ENCODE measurements around the gene DYNLT1. TPM values are rescaled to one million over a fixed set of nuclear protein-coding genes. Genes with fewer than 3 reads are reported as not detected.

DYNLT1 gene
- total and polyA plus RNA-seq, 10 of the 15 experiments (the other 5 are each of a cell fraction or from before 2014, with no cell fraction given), result 33.6 to 298 (median 89.2) TPM

Small RNAs within 50 kb of the gene (microRNA-seq; reads per million reads assigned to microRNA genes)
- gene MIR7161, result not detected

Small RNAs within 50 kb of the gene (small RNA-seq; reads per million reads assigned to genes)
- not detected for gene MIR7161

Other genes starting within 250 kb of the DYNLT1 start
- gene TMEM181, start 84.7 kb downstream of the DYNLT1 start, total RNA-seq (2014; rRNA removed), result 5.2 and 5.5 TPM in 2 replicates
- 5.8 and 5.9 TPM in 2 replicates for gene TMEM181, start 84.7 kb downstream of the DYNLT1 start, total RNA-seq (2014; rRNA removed; fragmentation: Illumina TruSeq; extraction: Trizol)
- gene TMEM181, start 84.7 kb downstream of the DYNLT1 start, total RNA-seq (2021), result 4.5 and 5.3 TPM in 2 replicates
- gene TMEM181, start 84.7 kb downstream of the DYNLT1 start, polyA plus RNA-seq (2011; rRNA removed), result 7.9 and 9.2 TPM in 2 replicates
- 7.2 and 8.1 TPM in 2 replicates for gene TMEM181, start 84.7 kb downstream of the DYNLT1 start, polyA plus RNA-seq (2014; fragmentation: Illumina TruSeq; extraction: Trizol)
- 1 to 10 TPM; 1.5 to 2.3 TPM for gene TMEM181, start 84.7 kb downstream of the DYNLT1 start, polyA plus RNA-seq (2014; fragmentation: Nextera tagmentation; extraction: Ambion mirVana)
- 5.6 and 5.8 TPM in 2 replicates for gene TMEM181, start 84.7 kb downstream of the DYNLT1 start, polyA plus RNA-seq (2014; rRNA removed)
- gene TMEM181, start 84.7 kb downstream of the DYNLT1 start, polyA plus RNA-seq (2016; fragmentation: Nextera tagmentation; extraction: Ambion mirVana), result 1 to 10 TPM; 3.2 to 3.9 TPM
- gene SYTL3, start 5.3 kb upstream of the DYNLT1 start, total RNA-seq (2014; rRNA removed), result 9.1 and 9.4 TPM in 2 replicates
- 6.4 and 6.7 TPM in 2 replicates for gene SYTL3, start 5.3 kb upstream of the DYNLT1 start, total RNA-seq (2014; rRNA removed; fragmentation: Illumina TruSeq; extraction: Trizol)
- 7.1 and 8.4 TPM in 2 replicates for gene SYTL3, start 5.3 kb upstream of the DYNLT1 start, total RNA-seq (2021)
- gene SYTL3, start 5.3 kb upstream of the DYNLT1 start, polyA plus RNA-seq (2011; rRNA removed), result 12.1 and 12.9 TPM in 2 replicates
- 8.0 and 8.3 TPM in 2 replicates for gene SYTL3, start 5.3 kb upstream of the DYNLT1 start, polyA plus RNA-seq (2014; fragmentation: Illumina TruSeq; extraction: Trizol)
- 1 to 10 TPM; 3.3 to 4.2 TPM for gene SYTL3, start 5.3 kb upstream of the DYNLT1 start, polyA plus RNA-seq (2014; fragmentation: Nextera tagmentation; extraction: Ambion mirVana)
- gene SYTL3, start 5.3 kb upstream of the DYNLT1 start, polyA plus RNA-seq (2014; rRNA removed), result 7.1 and 7.2 TPM in 2 replicates
- 1 to 10 TPM; 5.9 to 6.7 TPM for gene SYTL3, start 5.3 kb upstream of the DYNLT1 start, polyA plus RNA-seq (2016; fragmentation: Nextera tagmentation; extraction: Ambion mirVana)
- gene EZR, start 174.6 kb upstream of the DYNLT1 start, total RNA-seq (2014; rRNA removed), result 189 and 200 TPM in 2 replicates
- 155 and 160 TPM in 2 replicates for gene EZR, start 174.6 kb upstream of the DYNLT1 start, total RNA-seq (2014; rRNA removed; fragmentation: Illumina TruSeq; extraction: Trizol)
- gene EZR, start 174.6 kb upstream of the DYNLT1 start, total RNA-seq (2021), result 248 and 249 TPM in 2 replicates
- gene EZR, start 174.6 kb upstream of the DYNLT1 start, polyA plus RNA-seq (2011; rRNA removed), result 93.4 and 128 TPM in 2 replicates
- 141 and 160 TPM in 2 replicates for gene EZR, start 174.6 kb upstream of the DYNLT1 start, polyA plus RNA-seq (2014; fragmentation: Illumina TruSeq; extraction: Trizol)
- 10 to 100 TPM; 79.1 to 98.6 TPM for gene EZR, start 174.6 kb upstream of the DYNLT1 start, polyA plus RNA-seq (2014; fragmentation: Nextera tagmentation; extraction: Ambion mirVana)
- gene EZR, start 174.6 kb upstream of the DYNLT1 start, polyA plus RNA-seq (2014; rRNA removed), result 162 and 171 TPM in 2 replicates
- 100 to 1,000 TPM; 277 to 282 TPM for gene EZR, start 174.6 kb upstream of the DYNLT1 start, polyA plus RNA-seq (2016; fragmentation: Nextera tagmentation; extraction: Ambion mirVana)

Measured in GM12878 (cell line).